ENCODE measurements around the gene SNRNP48. TPM values are rescaled to one million over a fixed set of nuclear protein-coding genes. Genes with fewer than 3 reads are reported as not detected.

SNRNP48 gene
- total RNA-seq, 1 donor from 2014 or later: 13.1 TPM

DNA sequence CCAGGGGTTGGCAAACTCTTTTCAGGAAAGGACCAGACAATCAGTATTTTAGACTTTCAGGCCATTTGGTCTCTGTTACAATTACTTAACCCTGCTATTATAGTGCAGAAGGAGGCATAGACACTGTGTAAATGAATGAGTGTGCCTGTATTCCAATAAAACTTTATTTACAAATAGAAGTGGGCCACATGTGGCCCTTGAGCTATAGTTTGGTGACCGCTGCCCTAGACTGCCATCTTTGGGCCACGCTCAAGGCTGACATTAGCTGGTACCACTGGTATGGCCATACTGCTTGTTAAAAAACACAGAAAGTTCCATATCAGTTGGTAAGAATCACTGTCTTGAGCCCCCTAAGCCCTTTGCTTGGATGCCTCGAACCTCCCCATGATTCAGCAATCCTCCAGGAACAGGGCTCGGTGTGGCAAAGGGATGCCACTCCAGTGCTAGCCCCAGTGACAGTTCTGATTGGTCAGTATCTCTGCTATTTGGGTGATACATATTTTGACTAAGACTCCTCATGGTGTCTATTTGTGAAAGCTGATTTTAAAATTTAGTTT is 23.3 kb upstream of the SNRNP48 start:
- Mint-ChIP-seq H3K27me3 (ENCODE audit: low read depth, unreplicated experiment) (no peaks in the 10 kb centered on the region), H3K9me3 (ENCODE audit: unreplicated experiment) (no peaks in the 10 kb centered on the region), H3K4me3 (ENCODE audit: unreplicated experiment) (no peak overlapping the region), H3K4me1 (ENCODE audit: low read depth, unreplicated experiment) (peaks cover 9% of the 10 kb centered on the region), H3K27ac (ENCODE audit: unreplicated experiment) (peak overlapping the region; percentile 12), H3K36me3 (ENCODE audit: low read depth, unreplicated experiment) (peaks cover 38% of the 10 kb centered on the region)
- Histone ChIP-seq H3K27me3 (ENCODE audit: insufficient read depth, low read length) (no peaks in the 10 kb centered on the region), H3K79me2 (ENCODE audit: insufficient read depth, low read length) (peaks cover 5% of the 10 kb centered on the region), H3K4me1 (ENCODE audit: insufficient read depth, low read length) (no peaks in the 10 kb centered on the region), H3K9ac (ENCODE audit: low read length) (no peak overlapping the region), H3K4me2 (ENCODE audit: low read length) (no peak overlapping the region), H3K9me3 (ENCODE audit: insufficient read depth, low read depth, low read length) (no peaks in the 10 kb centered on the region), H2AFZ (ENCODE audit: low read depth, low read length) (no peak overlapping the region), H4K20me1 (ENCODE audit: insufficient read depth, low read length) (peaks cover 3% of the 10 kb centered on the region), H3K36me3 (ENCODE audit: insufficient read depth, low read length) (peaks cover 69% of the 10 kb centered on the region), H3K4me3 (ENCODE audit: insufficient read depth, low read depth, low read length) (no peak overlapping the region), H3K27ac (ENCODE audit: low read depth, low read length) (no peak overlapping the region)
- TF ChIP-seq EZH2 (IDR thresholded peaks at IDR 0.05; ENCODE audit: insufficient read depth, low read length) (no peak), CTCF (IDR thresholded peaks at IDR 0.05; ENCODE audit: insufficient read depth, low read depth, low read length) (no peak)
- DNase-seq (ENCODE audit: low read depth) (no peak), FAIRE-seq (no peak)

DNA sequence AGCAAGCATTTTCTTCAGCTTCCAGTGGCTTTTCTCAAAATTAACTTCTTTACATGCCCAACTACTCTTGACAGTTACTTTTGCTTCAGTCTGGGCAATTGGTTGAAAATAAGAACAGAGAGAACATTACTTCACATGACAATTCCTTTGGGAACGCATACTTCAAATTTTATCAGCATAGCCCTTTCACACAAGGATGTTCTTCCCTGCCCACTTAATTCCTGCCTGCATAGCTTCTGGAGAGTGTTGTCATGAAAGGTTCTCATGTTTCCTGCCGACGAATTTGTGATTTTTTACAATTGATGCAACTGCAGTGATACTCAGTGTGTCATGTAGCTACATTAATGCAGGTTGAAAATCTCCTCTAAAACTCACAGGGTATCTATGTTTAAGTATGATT is 22.0 kb upstream of the SNRNP48 start:
- DNase-seq (ENCODE audit: low read depth): peak; percentile 29
- Mint-ChIP-seq H3K4me1 (ENCODE audit: low read depth, unreplicated experiment) (peaks cover 9% of the 10 kb centered on the region), H3K9me3 (ENCODE audit: unreplicated experiment) (no peaks in the 10 kb centered on the region), H3K36me3 (ENCODE audit: low read depth, unreplicated experiment) (peaks cover 32% of the 10 kb centered on the region), H3K4me3 (ENCODE audit: unreplicated experiment) (no peak overlapping the region), H3K27me3 (ENCODE audit: low read depth, unreplicated experiment) (no peaks in the 10 kb centered on the region), H3K27ac (ENCODE audit: unreplicated experiment) (peak overlapping the region; percentile 10)
- Histone ChIP-seq H3K4me3 (ENCODE audit: insufficient read depth, low read depth, low read length) (no peak overlapping the region), H3K79me2 (ENCODE audit: insufficient read depth, low read length) (no peaks in the 10 kb centered on the region), H3K27ac (ENCODE audit: low read depth, low read length) (no peak overlapping the region), H3K4me1 (ENCODE audit: insufficient read depth, low read length) (no peaks in the 10 kb centered on the region), H3K9ac (ENCODE audit: low read length) (no peak overlapping the region), H4K20me1 (ENCODE audit: insufficient read depth, low read length) (peaks cover 3% of the 10 kb centered on the region), H3K4me2 (ENCODE audit: low read length) (no peak overlapping the region), H3K27me3 (ENCODE audit: insufficient read depth, low read length) (no peaks in the 10 kb centered on the region), H3K36me3 (ENCODE audit: insufficient read depth, low read length) (peaks cover 78% of the 10 kb centered on the region), H2AFZ (ENCODE audit: low read depth, low read length) (no peak overlapping the region), H3K9me3 (ENCODE audit: insufficient read depth, low read depth, low read length) (no peaks in the 10 kb centered on the region)
- no peak for TF ChIP-seq EZH2 (IDR thresholded peaks at IDR 0.05; ENCODE audit: insufficient read depth, low read length)
- TF ChIP-seq CTCF (IDR thresholded peaks at IDR 0.05; ENCODE audit: insufficient read depth, low read depth, low read length): no peak
- FAIRE-seq: no peak

- no peak for DNase-seq (ENCODE audit: low read depth)
- peaks cover 34% of the 10 kb centered on the region for H3K36me3 Mint-ChIP-seq (ENCODE audit: low read depth, unreplicated experiment)
- H3K27ac ChIP-seq (ENCODE audit: low read depth, low read length): no peak overlapping the region
- H3K4me1 ChIP-seq (ENCODE audit: insufficient read depth, low read length): no peaks in the 10 kb centered on the region
- no peak overlapping the region for H2AFZ ChIP-seq (ENCODE audit: low read depth, low read length)
- peaks cover 3% of the 10 kb centered on the region for H4K20me1 ChIP-seq (ENCODE audit: insufficient read depth, low read length)
- no peak overlapping the region for H3K9ac ChIP-seq (ENCODE audit: low read length)
- H3K4me1 Mint-ChIP-seq (ENCODE audit: low read depth, unreplicated experiment): peaks cover 9% of the 10 kb centered on the region
- TF ChIP-seq EZH2 (IDR thresholded peaks at IDR 0.05; ENCODE audit: insufficient read depth, low read length): no peak
- no peak for TF ChIP-seq CTCF (IDR thresholded peaks at IDR 0.05; ENCODE audit: insufficient read depth, low read depth, low read length)
- H3K9me3 ChIP-seq (ENCODE audit: insufficient read depth, low read depth, low read length): no peaks in the 10 kb centered on the region
- H3K4me3 Mint-ChIP-seq (ENCODE audit: unreplicated experiment): no peak overlapping the region
- H3K27me3 ChIP-seq (ENCODE audit: insufficient read depth, low read length): no peaks in the 10 kb centered on the region
- H3K27ac Mint-ChIP-seq (ENCODE audit: unreplicated experiment): peak overlapping the region; percentile 47
- H3K4me3 ChIP-seq (ENCODE audit: insufficient read depth, low read depth, low read length): no peak overlapping the region
- H3K36me3 ChIP-seq (ENCODE audit: insufficient read depth, low read length): peaks cover 78% of the 10 kb centered on the region
- no peaks in the 10 kb centered on the region for H3K79me2 ChIP-seq (ENCODE audit: insufficient read depth, low read length)
- no peaks in the 10 kb centered on the region for H3K27me3 Mint-ChIP-seq (ENCODE audit: low read depth, unreplicated experiment)
- no peak for FAIRE-seq
- no peak overlapping the region for H3K4me2 ChIP-seq (ENCODE audit: low read length)
- H3K9me3 Mint-ChIP-seq (ENCODE audit: unreplicated experiment): no peaks in the 10 kb centered on the region
Measured at GRCh38 chr6:7569082-7569481, 20.9 kb upstream of the SNRNP48 start.
